Astrocyte (in vitro differentiated cells and primary cell): ENCODE data around the gene HNF4A. TPM values are rescaled to one million over a fixed set of nuclear protein-coding genes. Genes with fewer than 3 reads are reported as not detected.

Experiments
- DNase-seq: peaks from one replicate; pipeline ENCODE4 v3.0.0-alpha.2; 2010; ENCODE audit warnings: low read depth
- FAIRE-seq: peaks from 2 replicates; lab custom pipeline; 2011; peaks lifted over from hg19 to GRCh38; lab: Jason Lieb, UNC
- H2AFZ ChIP-seq: 2 replicates; pipeline ENCODE4 v1.6.0; 2012; ENCODE audit warnings: low read depth, low read length, inconsistent platforms
- H3K27ac ChIP-seq: 2 replicates; pipeline ENCODE4 v1.5.1; 2011; ENCODE audit warnings: low read depth, low read length, inconsistent platforms
- H3K27me3 ChIP-seq: 2 replicates; pipeline ENCODE4 v1.6.0; 2011; ENCODE audit warnings: low read length, inconsistent platforms; ENCODE audit not compliant: insufficient read depth
- H3K36me3 ChIP-seq: 2 replicates; pipeline ENCODE4 v1.5.1; 2011; ENCODE audit warnings: low read length, inconsistent platforms; ENCODE audit not compliant: insufficient read depth
- H3K4me1 ChIP-seq: 2 replicates; pipeline ENCODE4 v1.5.1; 2011; ENCODE audit warnings: low read length, inconsistent platforms; ENCODE audit not compliant: insufficient read depth
- H3K4me2 ChIP-seq: 2 replicates; pipeline ENCODE4 v1.6.0; 2012; ENCODE audit warnings: low read length, inconsistent platforms
- H3K4me3 ChIP-seq: 2 replicates; pipeline ENCODE4 v1.5.1; 2011; ENCODE audit warnings: low read depth, mild to moderate bottlenecking, low read length, inconsistent platforms; ENCODE audit not compliant: insufficient read depth
- H3K79me2 ChIP-seq: 2 replicates; pipeline ENCODE4 v1.6.0; 2012; ENCODE audit warnings: mild to moderate bottlenecking, low read length, inconsistent platforms; ENCODE audit not compliant: insufficient read depth
- H3K9ac ChIP-seq: 2 replicates; pipeline ENCODE4 v1.6.0; 2012; ENCODE audit warnings: mild to moderate bottlenecking, low read length, inconsistent platforms
- H3K9me3 ChIP-seq: 2 replicates; pipeline ENCODE4 v1.5.1; 2012; ENCODE audit warnings: low read depth, mild to moderate bottlenecking, low read length, inconsistent platforms; ENCODE audit not compliant: insufficient read depth
- H4K20me1 ChIP-seq: 2 replicates; pipeline ENCODE4 v1.6.0; 2012; ENCODE audit warnings: low read length, inconsistent platforms; ENCODE audit not compliant: insufficient read depth
- H3K27ac Mint-ChIP-seq: one replicate; pipeline ENCODE4 v1.8.0; 2021; ENCODE audit warnings: mild to moderate bottlenecking, mixed read lengths; ENCODE audit not compliant: unreplicated experiment
- H3K27me3 Mint-ChIP-seq: one replicate; pipeline ENCODE4 v1.8.0; 2021; ENCODE audit warnings: low read depth, mixed read lengths; ENCODE audit not compliant: unreplicated experiment
- H3K36me3 Mint-ChIP-seq: one replicate; pipeline ENCODE4 v1.8.0; 2021; ENCODE audit warnings: low read depth, mixed read lengths; ENCODE audit not compliant: unreplicated experiment
- H3K4me1 Mint-ChIP-seq: one replicate; pipeline ENCODE4 v1.8.0; 2021; ENCODE audit warnings: low read depth, mixed read lengths; ENCODE audit not compliant: unreplicated experiment
- H3K4me3 Mint-ChIP-seq: one replicate; pipeline ENCODE4 v1.8.0; 2021; ENCODE audit warnings: mild to moderate bottlenecking, moderate library complexity, mixed read lengths; ENCODE audit not compliant: unreplicated experiment
- H3K9me3 Mint-ChIP-seq: one replicate; pipeline ENCODE4 v1.8.0; 2021; ENCODE audit warnings: mild to moderate bottlenecking, mixed read lengths; ENCODE audit not compliant: unreplicated experiment
- CTCF ChIP-seq: IDR thresholded peaks from 2 replicates; pipeline ENCODE4 v1.5.1; 2011; ENCODE audit warnings: low read depth, mild to moderate bottlenecking, inconsistent platforms, low read length, moderate library complexity; ENCODE audit not compliant: insufficient read depth
- EZH2 ChIP-seq: IDR thresholded peaks from 2 replicates; pipeline ENCODE4 v1.6.1; 2012; ENCODE audit warnings: mild to moderate bottlenecking, low read length, inconsistent platforms; ENCODE audit not compliant: insufficient read depth
- total RNA-seq: library from RNA; stranded (reverse); gene quantifications from 2 replicates; pipeline ENCODE4 v1.2.1, GENCODE V29; 2021

Gene HNF4A
- total RNA-seq, 1 donor from 2014 or later, result not detected

GRCh38 chr20:44392776-44393607, 37.5 kb downstream of the HNF4A start:
- H3K4me3 Mint-ChIP-seq, result no peak overlapping the region
- TF ChIP-seq CTCF (no peak), EZH2 (no peak)
- Histone ChIP-seq H3K4me2 (no peak overlapping the region), H3K79me2 (no peaks in the 10 kb centered on the region), H3K9ac (no peak overlapping the region), H3K27ac (no peak overlapping the region), H2AFZ (no peak overlapping the region), H3K4me1 (no peaks in the 10 kb centered on the region), H3K4me3 (no peak overlapping the region), H3K36me3 (no peaks in the 10 kb centered on the region), H4K20me1 (no peaks in the 10 kb centered on the region), H3K27me3 (peaks cover 24% of the 10 kb centered on the region), H3K9me3 (no peaks in the 10 kb centered on the region)
- peaks cover 59% of the 10 kb centered on the region for H3K27me3 Mint-ChIP-seq
- no peaks in the 10 kb centered on the region for H3K36me3 Mint-ChIP-seq
- H3K4me1 Mint-ChIP-seq, result no peaks in the 10 kb centered on the region
- no peak overlapping the region for H3K27ac Mint-ChIP-seq
- no peak for FAIRE-seq
- no peak for DNase-seq
- no peaks in the 10 kb centered on the region for H3K9me3 Mint-ChIP-seq

GRCh38 chr20:44393608-44394451, 38.3 kb downstream of the HNF4A start:
- no peak overlapping the region for H3K9ac ChIP-seq
- H3K4me2 ChIP-seq, result no peak overlapping the region
- Mint-ChIP-seq H3K27ac (no peak overlapping the region), H3K4me3 (no peak overlapping the region), H3K36me3 (no peaks in the 10 kb centered on the region), H3K27me3 (peaks cover 64% of the 10 kb centered on the region), H3K9me3 (no peaks in the 10 kb centered on the region), H3K4me1 (no peaks in the 10 kb centered on the region)
- H2AFZ ChIP-seq, result no peak overlapping the region
- no peaks in the 10 kb centered on the region for H3K36me3 ChIP-seq
- no peak for TF ChIP-seq EZH2
- no peak for TF ChIP-seq CTCF
- DNase-seq (no peak), FAIRE-seq (no peak)
- no peaks in the 10 kb centered on the region for H3K4me1 ChIP-seq
- H3K27ac ChIP-seq, result no peak overlapping the region
- H3K4me3 ChIP-seq, result no peak overlapping the region
- H4K20me1 ChIP-seq, result no peaks in the 10 kb centered on the region
- no peaks in the 10 kb centered on the region for H3K79me2 ChIP-seq
- no peaks in the 10 kb centered on the region for H3K9me3 ChIP-seq
- H3K27me3 ChIP-seq, result peaks cover 23% of the 10 kb centered on the region

- no peak overlapping the region for H3K4me3 ChIP-seq
- H3K27ac Mint-ChIP-seq, result no peak overlapping the region
- DNase-seq (no peak), FAIRE-seq (no peak)
- H3K9me3 ChIP-seq, result no peaks in the 10 kb centered on the region
- H3K36me3 Mint-ChIP-seq, result no peaks in the 10 kb centered on the region
- H3K4me2 ChIP-seq, result no peak overlapping the region
- H3K27ac ChIP-seq, result no peak overlapping the region
- H3K4me1 Mint-ChIP-seq, result no peaks in the 10 kb centered on the region
- H3K9ac ChIP-seq, result no peak overlapping the region
- no peak overlapping the region for H3K4me3 Mint-ChIP-seq
- no peaks in the 10 kb centered on the region for H3K9me3 Mint-ChIP-seq
- H3K36me3 ChIP-seq, result no peaks in the 10 kb centered on the region
- H4K20me1 ChIP-seq, result no peaks in the 10 kb centered on the region
- peaks cover 17% of the 10 kb centered on the region for H3K27me3 ChIP-seq
- TF ChIP-seq EZH2 (no peak), CTCF (no peak)
- H2AFZ ChIP-seq, result no peak overlapping the region
- peaks cover 62% of the 10 kb centered on the region for H3K27me3 Mint-ChIP-seq
- H3K79me2 ChIP-seq, result no peaks in the 10 kb centered on the region
- no peaks in the 10 kb centered on the region for H3K4me1 ChIP-seq
These were observed 38.9 kb downstream of the HNF4A start for GRCh38 chr20:44394452-44394701.
